ENCODE results near the gene MAP2. TPM values are rescaled to one million over a fixed set of nuclear protein-coding genes. Genes with fewer than 3 reads are reported as not detected.

MAP2 gene
- total and polyA plus RNA-seq, 2 of the 8 experiments (the other 6 are each of a cell fraction or from before 2014, with no cell fraction given): 5.9 to 9.4 TPM

- Histone ChIP-seq H4K5ac (ENCODE audit: insufficient read length, low read depth, low read length) (no peak overlapping the region), H3K79me2 (ENCODE audit: control insufficient read depth in 1 of 2, insufficient read depth in 2 of 2, low read length in 2 of 2) (no peaks in the 10 kb centered on the region), H3K79me1 (ENCODE audit: low read depth, low read length) (no peaks in the 10 kb centered on the region), H3K18ac (ENCODE audit: extremely low read depth, low read length) (no peak overlapping the region), H3K36me3 (ENCODE audit: control insufficient read depth in 2 of 4, insufficient read depth in 4 of 4, low read length in 3 of 4) (no peaks in the 10 kb centered on the region), H2BK5ac (ENCODE audit: low read depth, low read length) (no peak overlapping the region), H4K8ac (ENCODE audit: extremely low read depth, insufficient read depth, low read length) (no peak overlapping the region), H3K4me2 (ENCODE audit: insufficient read depth in 1 of 2, low read depth in 2 of 2, low read length in 2 of 2) (no peak overlapping the region), H3K27me3 (replicated peaks in 1 of 4; ENCODE audit: control insufficient read depth in 3 of 4, extremely low read depth in 1 of 4, insufficient read depth in 3 of 4, low read length in 3 of 4) (no peaks in the 10 kb centered on the region), H2BK120ac (replicated peaks; ENCODE audit: low read depth, low read length) (no peak overlapping the region), H2BK12ac (ENCODE audit: low read depth, low read length) (no peak overlapping the region), H3K23ac (ENCODE audit: insufficient read length) (no peak overlapping the region), H3K9ac (replicated peaks in 1 of 4; ENCODE audit: extremely low read depth in 1 of 4, low read depth in 3 of 4, low read length in 3 of 4) (no peak overlapping the region), H3K9me3 (ENCODE audit: insufficient read depth in 2 of 2, low read depth in 1 of 2, low read length in 1 of 2) (no peaks in the 10 kb centered on the region), H3K4me3 (ENCODE audit: extremely low read depth in 1 of 4, insufficient read depth in 2 of 4, low read depth in 3 of 4, low read length in 4 of 4) (no peak overlapping the region), H3K14ac (ENCODE audit: insufficient read length) (no peak overlapping the region), H4K91ac (replicated peaks; ENCODE audit: insufficient read length, low read length) (no peak overlapping the region), H3K4ac (replicated peaks; ENCODE audit: insufficient read length, low read depth, low read length) (no peak overlapping the region), H4K20me1 (replicated peaks in 1 of 2; ENCODE audit: control insufficient read depth in 1 of 2, insufficient read depth in 2 of 2, low read length in 2 of 2) (no peaks in the 10 kb centered on the region), H2AFZ (ENCODE audit: low read length) (no peak overlapping the region), H2BK15ac (ENCODE audit: low read length) (no peak overlapping the region), H3K27ac (ENCODE audit: low read depth, low read length) (no peak overlapping the region), H3K56ac (replicated peaks; ENCODE audit: insufficient read length, low read depth, low read length) (no peak overlapping the region), H3K4me1 (replicated peaks in 1 of 4; ENCODE audit: control insufficient read depth in 3 of 4, insufficient read depth in 4 of 4, low read length in 3 of 4) (no peaks in the 10 kb centered on the region; a peak in 2 of 7 replicates), H2BK20ac (ENCODE audit: low read length) (no peak overlapping the region), H3K23me2 (ENCODE audit: low read depth, low read length) (no peaks in the 10 kb centered on the region), H2AK5ac (ENCODE audit: low read depth, low read length) (no peak overlapping the region)
- no peak for FAIRE-seq
- DNase-seq (ENCODE audit: low read depth in 1 of 2, low spot score in 2 of 2): no peak
- ChIA-PET POLR2A (ENCODE audit: partially characterized antibody) (no interaction called here), CTCF (ENCODE audit: partially characterized antibody) (interaction anchor here (1.9 kb wide), 1 partner anchor 10 kb away, joined by 5 read pairs; no protein-coding TSS in a partner anchor)
- WGBS, 2 experiments (ENCODE audit: extremely low coverage in 1 of 2, insufficient coverage in 1 of 2, insufficient read length in 1 of 2, insufficient replicate concordance in 2 of 2, low coverage in 1 of 2, low lambda C conversion rate in 2 of 2, missing lambda C conversion rate in 1 of 2): 95% methylated on average over 1 of the region's 1 CpG; no CpG with 5 or more reads in 1 of the 2 experiments
- TF ChIP-seq KDM1A (IDR thresholded peaks at IDR 0.05; ENCODE audit: borderline replicate concordance, low read length) (no peak), TBP (IDR thresholded peaks at IDR 0.05; ENCODE audit: low read depth, low read length) (no peak), SP1 (IDR thresholded peaks at IDR 0.05; ENCODE audit: low read depth, low read length) (no peak), ZNF274 (IDR thresholded peaks at IDR 0.05; ENCODE audit: borderline replicate concordance, extremely low read depth, low read length) (no peak), SAP30 (IDR thresholded peaks at IDR 0.05; ENCODE audit: insufficient read depth, insufficient replicate concordance, low read length) (no peak), YY1 (IDR thresholded peaks at IDR 0.05; ENCODE audit: low read depth, low read length) (no peak), TCF12 (IDR thresholded peaks at IDR 0.05; ENCODE audit: low read depth, low read length) (no peak), CEBPB (IDR thresholded peaks at IDR 0.05; ENCODE audit: low read depth, low read length) (no peak)
Measured at GRCh38 chr2:209468846-209469245, 45.0 kb downstream of the MAP2 start.

Measured in H1 (cell line).